DMS153 treated with DMSO at 0.1 percent for 48 hours (cell line): ENCODE measurements around the gene AGAP1.

Experiments
- DNase-seq: peaks from one replicate; lab custom pipeline; 2025; ENCODE audit not compliant: unreplicated experiment; lab: John Stamatoyannopoulos, UW

Gene AGAP1

DNA sequence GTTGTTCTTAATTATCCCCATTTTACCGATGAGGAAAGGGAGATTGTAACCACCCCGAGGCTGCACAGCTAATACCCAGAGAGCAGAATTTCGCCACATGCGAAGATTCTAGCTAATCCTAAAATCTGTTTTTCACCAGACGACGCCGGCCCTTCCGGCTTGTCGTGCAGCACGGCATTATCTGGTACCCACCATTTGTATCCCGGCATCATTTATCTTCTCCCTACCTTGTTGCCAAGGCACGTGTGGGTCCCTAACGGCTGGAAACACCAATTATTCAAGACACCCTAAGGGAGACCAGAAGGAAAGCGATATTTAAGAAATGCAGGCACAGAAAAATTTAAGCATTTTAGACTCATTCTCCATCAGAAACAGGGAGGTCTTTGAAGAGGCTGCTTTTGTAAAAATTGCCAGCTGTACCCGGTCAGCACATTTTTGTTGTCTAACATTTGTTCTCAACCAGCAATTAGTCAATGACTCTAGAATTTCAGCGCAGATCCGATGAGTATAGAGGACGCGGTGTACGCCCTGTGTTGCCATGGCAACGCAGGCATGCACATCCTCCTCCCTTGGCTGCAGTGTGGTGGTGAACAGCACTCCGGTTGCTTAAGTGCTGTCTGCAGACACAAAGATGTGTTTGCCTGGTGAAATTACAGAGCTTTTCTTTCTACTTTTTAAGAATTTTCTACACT, 111.6 kb downstream of the AGAP1 start:
- DNase-seq, result peak; percentile 35

GRCh38 chr2:235606004-235606715, 112.3 kb downstream of the AGAP1 start:
- DNase-seq, result no peak

GRCh38 chr2:235607546-235608199, 113.8 kb downstream of the AGAP1 start:
- DNase-seq, result no peak

- DNase-seq, result no peak
These were observed 114.5 kb downstream of the AGAP1 start for GRCh38 chr2:235608200-235608887.

DNA sequence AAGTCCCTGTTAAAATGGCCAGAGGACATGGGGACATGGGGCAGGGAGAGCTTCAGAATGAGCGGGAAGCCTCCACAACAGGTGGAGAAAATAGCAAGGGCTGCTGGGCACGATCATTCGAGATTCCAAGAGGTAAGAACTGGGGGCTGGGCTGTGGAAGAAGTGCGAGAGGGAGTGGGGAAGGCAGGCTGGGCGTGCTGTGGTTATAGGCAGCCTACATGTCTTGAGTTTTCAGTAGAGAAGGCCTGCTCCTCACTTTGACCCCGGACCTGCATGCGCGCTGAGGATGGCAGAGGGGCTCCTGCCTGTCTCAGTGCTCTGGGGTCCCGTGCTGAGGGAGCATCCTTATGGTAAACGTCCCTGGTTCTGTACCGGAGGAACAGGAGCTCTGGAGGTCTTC, 115.5 kb downstream of the AGAP1 start:
- no peak for DNase-seq

GRCh38 chr2:235609746-235610145, 115.9 kb downstream of the AGAP1 start:
- DNase-seq, result no peak

DNA sequence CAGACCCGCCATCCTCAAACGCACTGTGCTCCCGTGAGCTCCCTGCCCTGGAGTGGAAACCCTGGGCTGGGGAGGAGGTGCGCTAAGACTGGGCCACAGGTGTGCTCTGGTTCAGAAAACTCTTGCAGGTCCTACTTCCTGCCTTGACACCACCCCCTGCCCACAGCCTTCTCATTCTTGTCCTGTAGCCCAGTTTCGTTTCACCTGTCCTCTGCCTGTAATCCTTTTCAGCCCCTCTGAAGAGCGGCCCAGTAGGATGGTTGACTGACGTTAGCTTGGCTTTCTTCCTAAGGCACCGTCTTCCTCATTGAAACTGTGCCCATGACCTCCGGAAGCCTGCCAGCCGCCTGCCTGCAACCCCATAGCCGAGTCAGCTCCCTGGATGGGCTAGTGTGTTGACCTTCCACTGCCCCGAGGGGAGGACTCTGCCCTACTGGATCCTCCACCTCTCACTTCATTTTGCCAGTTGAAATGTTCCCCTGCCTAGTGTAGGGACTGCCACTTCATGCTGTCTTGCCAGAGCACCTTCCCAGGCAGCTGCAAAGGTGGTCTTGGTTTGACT, 116.9 kb downstream of the AGAP1 start:
- DNase-seq, result no peak

DNA sequence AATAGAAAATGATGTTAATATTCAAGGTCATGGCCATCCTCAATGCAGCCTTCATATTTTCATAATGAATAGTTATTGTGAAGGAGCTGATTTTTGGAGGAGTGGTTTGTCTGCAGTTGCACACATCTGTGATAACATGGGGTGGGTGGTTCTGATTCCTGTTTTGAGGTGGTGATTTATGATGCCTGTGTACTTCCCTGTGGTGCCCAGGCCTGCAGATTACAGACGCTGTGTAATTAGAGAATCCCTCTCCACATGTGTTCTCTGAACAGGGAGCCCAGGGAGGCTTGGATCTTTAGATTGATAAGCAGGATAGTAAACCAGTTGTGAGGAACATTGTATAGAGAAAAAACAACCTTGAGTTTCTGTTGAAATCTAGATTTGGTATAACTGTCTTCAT, 117.5 kb downstream of the AGAP1 start:
- DNase-seq, result no peak

DNA sequence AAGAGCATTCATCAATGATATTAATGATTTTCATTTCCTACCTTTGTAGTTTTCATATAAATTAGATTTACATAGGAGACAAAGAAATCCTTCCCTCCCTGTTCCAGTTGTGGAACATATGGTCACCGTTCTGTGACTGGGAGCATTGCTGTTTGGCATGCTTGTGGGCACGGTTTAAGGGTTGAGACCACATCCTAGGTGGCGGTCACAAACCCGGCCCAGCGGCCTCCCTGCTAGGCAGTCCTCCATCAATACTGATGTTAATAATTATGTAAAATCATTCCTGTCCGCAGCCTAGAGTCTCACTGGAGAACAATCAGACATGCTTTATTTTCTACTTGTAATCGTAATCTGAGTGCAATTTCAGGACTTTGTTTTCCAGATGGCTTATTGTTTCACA, 117.9 kb downstream of the AGAP1 start:
- no peak for DNase-seq

DNA sequence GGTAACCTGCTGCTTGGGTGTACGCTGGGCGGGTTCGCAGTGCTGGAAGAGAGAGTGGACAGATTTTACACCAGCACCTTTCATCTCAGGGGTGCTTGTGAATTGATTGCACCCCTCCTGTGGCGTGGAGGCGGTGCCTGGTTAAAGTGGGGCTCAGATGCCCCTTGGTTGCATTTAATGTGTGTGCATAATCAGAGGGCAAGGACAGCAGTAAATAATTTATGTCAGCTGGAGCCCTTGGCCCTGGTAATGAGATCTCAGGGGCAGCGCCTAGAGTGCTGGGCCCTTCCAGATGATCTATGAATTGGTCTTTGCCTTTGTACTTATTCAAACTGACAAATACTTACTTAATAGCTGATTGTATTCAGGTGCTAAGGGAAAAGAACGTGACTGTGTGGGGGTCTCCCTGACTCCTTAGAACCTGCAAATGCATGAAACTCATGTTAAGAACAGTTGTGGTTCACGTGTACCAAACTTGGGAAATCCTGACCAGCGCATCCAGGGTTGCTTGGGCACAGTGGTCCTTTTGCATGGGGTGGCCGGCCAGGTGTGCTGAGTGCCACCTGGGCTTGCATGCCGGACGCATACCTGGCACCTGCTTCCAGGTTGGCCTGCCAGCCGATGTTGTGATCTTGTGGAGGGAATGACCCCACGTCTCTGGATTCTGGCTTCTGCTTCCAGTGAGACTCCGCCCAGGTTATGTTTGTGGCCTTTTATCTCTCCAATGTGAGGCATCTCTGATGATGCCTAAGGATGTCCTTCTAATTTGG, 118.5 kb downstream of the AGAP1 start:
- DNase-seq, result no peak

- no peak for DNase-seq
These were observed 119.8 kb downstream of the AGAP1 start for GRCh38 chr2:235613649-235614048.

- no peak for DNase-seq
These were observed 120.5 kb downstream of the AGAP1 start for GRCh38 chr2:235614176-235614860.

- DNase-seq, result no peak
These were observed 121.3 kb downstream of the AGAP1 start for GRCh38 chr2:235614900-235615712.

DNA sequence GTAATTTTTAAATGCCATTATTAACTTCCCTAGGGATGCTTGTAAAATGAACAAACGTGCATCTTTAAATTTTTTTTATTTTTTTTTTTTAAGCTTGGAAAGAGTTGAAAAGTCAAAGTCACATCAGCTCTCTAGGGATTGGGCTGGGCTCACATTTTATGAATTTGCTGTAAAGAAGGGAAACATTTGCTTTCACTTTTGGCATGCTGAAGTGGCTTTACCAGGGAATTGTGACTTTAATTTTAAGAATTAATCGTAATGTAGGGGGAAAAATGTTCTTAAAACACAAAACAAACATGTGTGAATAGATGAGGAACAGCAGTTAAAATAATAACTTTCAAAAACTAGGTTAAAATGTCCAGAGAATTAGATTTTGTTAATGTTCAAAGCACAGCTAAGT, 123.0 kb downstream of the AGAP1 start:
- no peak for DNase-seq

DNA sequence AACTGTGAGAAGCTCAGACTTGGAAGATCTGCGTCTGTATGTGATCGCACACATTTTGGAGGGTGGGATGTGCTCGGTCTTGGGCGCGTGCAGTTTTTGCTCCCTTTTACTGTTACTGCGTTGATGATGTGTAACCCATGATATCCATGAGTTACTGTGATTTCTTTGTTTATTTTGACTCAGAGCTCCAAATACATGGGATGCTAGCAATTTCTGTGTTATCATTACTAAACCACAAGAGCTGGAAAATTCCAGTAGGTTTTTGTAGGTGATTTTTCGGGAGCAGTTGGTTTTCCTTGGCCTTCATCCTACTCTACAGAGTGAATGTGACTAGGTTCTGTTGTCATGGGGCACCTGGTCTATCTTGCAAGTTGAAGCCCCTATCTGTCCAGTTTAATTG, 124.2 kb downstream of the AGAP1 start:
- DNase-seq, result no peak

DNA sequence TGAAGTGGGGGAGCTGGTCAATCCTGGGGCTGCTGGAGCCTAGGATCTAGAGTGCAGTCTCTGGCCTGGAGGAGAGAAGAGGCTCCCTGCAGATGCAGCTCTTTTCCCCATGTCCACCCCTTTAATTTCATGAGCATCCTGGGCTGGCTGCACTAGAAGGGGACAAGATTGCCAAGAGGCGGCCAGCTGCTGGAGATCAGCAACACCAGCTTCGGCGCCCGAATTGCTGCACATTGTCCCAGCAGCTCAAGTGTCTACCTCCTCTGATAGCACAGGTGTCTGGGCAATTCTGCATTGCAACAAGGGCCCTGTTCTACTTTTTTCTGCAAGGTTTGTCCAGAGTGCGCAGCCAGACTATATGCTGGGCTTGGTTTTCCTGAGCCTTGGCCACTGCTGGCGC, 125.7 kb downstream of the AGAP1 start:
- no peak for DNase-seq

DNA sequence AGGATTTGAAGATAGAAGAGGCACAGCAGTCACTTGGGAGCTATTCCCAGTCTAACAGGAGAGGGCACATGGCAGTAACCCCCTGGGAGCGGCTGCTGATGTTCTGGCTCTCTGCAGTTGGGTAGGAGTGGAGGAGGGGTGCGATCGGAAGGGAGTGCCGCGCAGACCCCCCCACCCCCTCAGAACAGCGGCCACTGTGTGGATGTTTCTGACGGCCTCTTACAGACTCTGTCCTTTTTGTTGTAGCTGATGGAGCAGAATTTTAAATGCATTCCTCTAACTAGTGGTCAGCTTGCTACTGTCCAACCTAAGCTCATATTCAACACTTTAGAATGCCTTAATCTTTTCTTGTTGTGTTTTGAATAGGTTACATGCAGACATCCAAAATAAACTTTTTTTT, 127.9 kb downstream of the AGAP1 start:
- no peak for DNase-seq

- DNase-seq, result no peak
These were observed 129.3 kb downstream of the AGAP1 start for GRCh38 chr2:235623111-235623510.

- no peak for DNase-seq
These were observed 129.9 kb downstream of the AGAP1 start for GRCh38 chr2:235623752-235624151.
